Sigmoid colon (tissue), 4 donors: ENCODE measurements around the gene POLN.

ENCODE experiments used
- CTCF ChIP-seq, 4 experiments: fragments of 450-650 bp in 3 of 4; fragments of 200-600 bp in 1 of 4; IDR thresholded peaks; one replicate each; pipeline ENCODE4 v1.5.1; 2016 to 2019; ENCODE audit warnings: antibody characterized with exemption in 4 of 4, mild to moderate bottlenecking in 3 of 4, moderate library complexity in 2 of 4
- EP300 ChIP-seq, 4 donors: sonication (generic); formaldehyde crosslinking; IDR thresholded peaks; one replicate each; pipeline ENCODE4 v1.6.1; 2017; ENCODE audit warnings: antibody characterized with exemption in 4 of 4

GRCh38 chr4:2102045-2102883 is 139.7 kb downstream of the POLN start:
- TF ChIP-seq CTCF (IDR thresholded peaks at IDR 0.05) (no peak), EP300 (IDR thresholded peaks at IDR 0.05) (no peak)
